Prostate gland (tissue), 2 donors: ENCODE data around the gene HSFX2. TPM values are rescaled to one million over a fixed set of nuclear protein-coding genes. Genes with fewer than 3 reads are reported as not detected.
"Not testable (repeated sequence)": the region's sequence is repeated elsewhere in the genome, so short reads cannot be mapped to it uniquely, and the experiment has no call there.

Source experiments
- DNase-seq: peaks from one replicate; pipeline ENCODE4 v3.0.0-alpha.2; 2019; ENCODE audit warnings: low spot score
- H3K27ac ChIP-seq, 2 donors: fragments of 200-600 bp; sonication (generic); 2 replicates each; pipeline ENCODE4 v1.5.1; 2017 to 2019
- H3K27me3 ChIP-seq: fragments of 200-600 bp; sonication (generic); replicated peaks from 2 replicates; pipeline ENCODE4 v1.5.1; 2019; ENCODE audit not compliant: insufficient read depth
- H3K36me3 ChIP-seq, 2 donors: fragments of 200-600 bp; sonication (generic); 1 replicate in 1 of 2; 2 replicates in 1 of 2; pipeline versions ENCODE4 v1.5.1 to v1.8.1; 2017 to 2019
- H3K4me1 ChIP-seq: fragments of 200-600 bp; sonication (generic); replicated peaks from 2 replicates; pipeline ENCODE4 v1.5.1; 2019
- H3K4me3 ChIP-seq, 2 donors: fragments of 200-600 bp; sonication (generic); 2 replicates each; pipeline ENCODE4 v1.5.1; 2017 to 2019
- H3K9me3 ChIP-seq: fragments of 200-600 bp; sonication (generic); 2 replicates; pipeline ENCODE4 v1.5.1; 2017
- POLR2A ChIP-seq: fragments of 450-650 bp; IDR thresholded peaks from one replicate; pipeline ENCODE4 v1.6.1; 2016; ENCODE audit warnings: antibody characterized with exemption, mild to moderate bottlenecking
- POLR2AphosphoS5 ChIP-seq: sonication (generic); formaldehyde crosslinking; IDR thresholded peaks from one replicate; pipeline ENCODE4 v1.6.1; 2017; ENCODE audit warnings: antibody characterized with exemption
- WGBS: methylation state at CpG from one replicate; pipeline ENCODE4 v1.1.5; 2018; 5-methylcytosine and 5-hydroxymethylcytosine counted together
- intact Hi-C: fragments of 100-400 bp; cut with DNase I; formaldehyde crosslinking; loops from one replicate; pipeline ENCODE4 v1.14.2; 2022
- total RNA-seq, 2 donors: library from RNA; depleted of rRNA; stranded (reverse); fragments of >200 nt; gene quantifications; one replicate each; pipeline ENCODE4 v1.1.0, GENCODE V29; 2016
- TF ChIP-seq, protein P1 (sequence below), 4 experiments: fragments of 200-600 bp in 2 of 4; fragments of 450-650 bp in 2 of 4; sonication (generic) in 2 of 4; IDR thresholded peaks; 1 replicate in 3 of 4; 2 replicates in 1 of 4; pipeline ENCODE4 v1.5.1; 2016 to 2019; ENCODE audit warnings: antibody characterized with exemption in 4 of 4, mild to moderate bottlenecking in 2 of 4, moderate library complexity in 2 of 4

Gene HSFX2
- total RNA-seq, 2 donors from 2014 or later = not detected

DNA sequence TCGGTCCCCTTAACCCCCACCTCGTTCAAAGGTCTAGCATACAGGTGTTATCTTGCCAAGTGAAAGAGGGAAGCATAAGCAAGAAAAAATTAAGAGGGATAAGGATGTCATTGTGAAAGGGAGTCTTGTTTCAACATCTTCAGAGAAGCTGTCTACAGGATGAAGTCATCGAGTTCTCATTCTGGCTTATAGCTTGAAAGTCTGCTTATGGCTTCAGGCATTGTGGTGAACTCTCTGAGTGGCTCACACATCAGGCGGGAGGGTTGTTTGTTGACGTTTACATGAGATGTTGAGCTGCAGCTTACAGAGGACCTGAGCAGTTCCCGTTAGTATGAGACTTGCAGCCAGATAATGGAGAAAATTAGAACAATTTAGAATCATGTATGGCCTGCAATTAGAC is 24.4 kb downstream of the HSFX2 start:
- intact Hi-C loops = no loop called here
- WGBS = 54% methylated on average over 6 of the region's 6 CpGs
- DNase-seq = no peak
- H3K27ac ChIP-seq = no peak overlapping the region
- no peaks in the 10 kb centered on the region for H3K9me3 ChIP-seq
- TF ChIP-seq POLR2A (no peak), POLR2AphosphoS5 (no peak)
- TF ChIP-seq, protein P1, sequence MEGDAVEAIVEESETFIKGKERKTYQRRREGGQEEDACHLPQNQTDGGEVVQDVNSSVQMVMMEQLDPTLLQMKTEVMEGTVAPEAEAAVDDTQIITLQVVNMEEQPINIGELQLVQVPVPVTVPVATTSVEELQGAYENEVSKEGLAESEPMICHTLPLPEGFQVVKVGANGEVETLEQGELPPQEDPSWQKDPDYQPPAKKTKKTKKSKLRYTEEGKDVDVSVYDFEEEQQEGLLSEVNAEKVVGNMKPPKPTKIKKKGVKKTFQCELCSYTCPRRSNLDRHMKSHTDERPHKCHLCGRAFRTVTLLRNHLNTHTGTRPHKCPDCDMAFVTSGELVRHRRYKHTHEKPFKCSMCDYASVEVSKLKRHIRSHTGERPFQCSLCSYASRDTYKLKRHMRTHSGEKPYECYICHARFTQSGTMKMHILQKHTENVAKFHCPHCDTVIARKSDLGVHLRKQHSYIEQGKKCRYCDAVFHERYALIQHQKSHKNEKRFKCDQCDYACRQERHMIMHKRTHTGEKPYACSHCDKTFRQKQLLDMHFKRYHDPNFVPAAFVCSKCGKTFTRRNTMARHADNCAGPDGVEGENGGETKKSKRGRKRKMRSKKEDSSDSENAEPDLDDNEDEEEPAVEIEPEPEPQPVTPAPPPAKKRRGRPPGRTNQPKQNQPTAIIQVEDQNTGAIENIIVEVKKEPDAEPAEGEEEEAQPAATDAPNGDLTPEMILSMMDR (IDR thresholded peaks at IDR 0.05) = no peak
- no peaks in the 10 kb centered on the region for H3K27me3 ChIP-seq
- no peaks in the 10 kb centered on the region for H3K4me1 ChIP-seq
- H3K36me3 ChIP-seq = no peaks in the 10 kb centered on the region
- H3K4me3 ChIP-seq = no peak overlapping the region

DNA sequence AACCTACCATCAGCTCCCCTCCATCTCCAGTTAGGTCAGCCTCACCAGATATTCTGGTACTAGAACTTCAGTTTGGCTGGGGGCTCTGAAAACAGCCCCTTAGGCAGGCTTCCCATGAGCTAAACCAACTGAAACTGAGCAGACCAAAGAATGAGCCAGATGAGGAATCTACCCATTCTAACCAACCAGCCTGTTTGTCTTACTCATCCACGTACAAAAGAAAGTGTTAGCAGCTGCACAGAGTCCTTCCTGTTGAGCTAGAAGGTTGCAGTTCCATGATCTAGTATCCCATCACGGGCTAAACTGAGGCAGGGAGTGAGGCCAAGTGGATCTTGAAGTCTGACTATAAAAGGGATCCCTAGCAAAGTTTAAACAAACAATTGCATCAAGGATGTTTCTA is 25.3 kb downstream of the HSFX2 start:
- WGBS = 67% methylated on average over 2 of the region's 2 CpGs
- H3K27me3 ChIP-seq = no peaks in the 10 kb centered on the region
- H3K36me3 ChIP-seq = no peaks in the 10 kb centered on the region
- H3K4me1 ChIP-seq = no peaks in the 10 kb centered on the region
- TF ChIP-seq POLR2A = no peak
- TF ChIP-seq POLR2AphosphoS5 = no peak
- TF ChIP-seq, protein P1 (IDR thresholded peaks at IDR 0.05) = no peak
- H3K9me3 ChIP-seq = no peaks in the 10 kb centered on the region
- no peak overlapping the region for H3K27ac ChIP-seq
- no peak for DNase-seq
- H3K4me3 ChIP-seq = no peak overlapping the region
- intact Hi-C loops = no loop called here

DNA sequence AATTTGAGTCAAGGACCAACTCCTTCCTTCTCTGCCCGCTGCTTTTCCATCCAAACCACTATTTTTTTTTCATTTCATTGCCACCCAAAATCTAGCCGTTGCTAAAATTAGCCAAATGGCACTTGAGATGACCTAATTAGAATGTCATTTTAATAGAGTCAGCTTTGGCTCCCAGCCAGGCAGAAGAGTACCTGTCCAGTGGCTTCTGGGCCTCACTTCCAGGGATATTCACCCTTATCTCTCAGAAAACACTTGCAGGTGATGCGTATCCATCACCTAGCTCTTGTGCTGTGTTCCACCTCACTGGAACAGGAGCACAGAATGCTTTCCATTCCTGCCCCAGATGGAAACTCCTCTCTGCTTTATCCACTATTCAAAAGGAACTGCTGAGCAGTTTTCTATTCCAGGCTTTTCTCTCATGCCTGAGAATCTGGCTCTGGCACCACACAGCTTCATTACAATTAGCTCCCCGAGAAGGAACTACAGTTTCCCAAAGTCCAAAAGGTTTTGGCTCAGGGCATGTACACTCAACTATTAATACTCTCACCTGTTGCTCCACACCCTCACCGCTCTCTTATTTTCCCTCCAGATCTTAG is 26.3 kb downstream of the HSFX2 start:
- Histone ChIP-seq H3K27ac (no peak overlapping the region), H3K4me3 (no peak overlapping the region), H3K27me3 (no peaks in the 10 kb centered on the region), H3K36me3 (no peaks in the 10 kb centered on the region), H3K9me3 (no peaks in the 10 kb centered on the region), H3K4me1 (no peaks in the 10 kb centered on the region)
- TF ChIP-seq POLR2A (no peak), POLR2AphosphoS5 (no peak)
- TF ChIP-seq, protein P1 (IDR thresholded peaks at IDR 0.05) = no peak
- intact Hi-C loops = no loop called here
- no peak for DNase-seq
- WGBS = 59% methylated on average over 5 of the region's 5 CpGs

DNA sequence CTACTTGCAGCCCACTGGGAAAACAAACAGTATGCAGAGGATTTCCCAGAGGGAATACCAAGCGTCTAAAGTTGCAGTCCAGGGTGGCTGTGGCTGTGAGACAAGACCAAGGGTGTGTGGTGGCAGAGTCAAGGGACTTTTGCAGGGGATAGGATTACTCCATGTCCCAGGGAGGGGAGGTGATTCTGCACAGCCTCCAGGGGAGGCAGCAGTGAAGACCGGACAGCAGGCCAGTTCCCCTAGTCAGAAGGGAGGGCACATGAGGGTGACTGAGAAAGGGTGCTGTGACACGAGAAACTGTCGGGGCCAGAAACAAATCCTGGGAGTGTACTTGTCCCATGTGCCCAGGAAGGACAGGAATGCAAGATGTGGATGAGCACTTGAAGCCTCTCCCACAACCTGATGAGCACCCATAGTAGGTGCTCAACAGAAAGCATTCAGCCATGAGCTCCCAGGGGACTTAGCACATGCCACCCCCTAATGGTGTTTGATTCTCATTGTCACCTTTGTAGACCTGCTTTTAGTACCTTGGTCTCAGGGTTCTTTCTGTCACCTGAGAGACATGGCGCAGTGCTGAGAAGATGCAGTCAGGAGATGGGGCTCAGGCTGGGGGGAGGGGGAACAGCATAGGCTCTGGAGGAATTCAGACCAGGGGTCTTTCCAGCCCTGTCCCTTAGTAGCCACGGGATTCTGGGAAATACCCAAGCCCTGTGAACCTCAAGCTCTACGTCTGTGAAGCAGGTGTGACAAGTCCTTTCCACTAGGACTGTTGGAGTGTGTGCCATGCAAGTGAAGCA is 27.3 kb downstream of the HSFX2 start:
- H3K27me3 ChIP-seq = no peaks in the 10 kb centered on the region
- intact Hi-C loops = no loop called here
- DNase-seq = no peak
- 93% methylated on average over 7 of the region's 7 CpGs for WGBS
- H3K4me3 ChIP-seq = no peak overlapping the region
- no peaks in the 10 kb centered on the region for H3K4me1 ChIP-seq
- TF ChIP-seq POLR2A (no peak), POLR2AphosphoS5 (no peak)
- TF ChIP-seq, protein P1 (IDR thresholded peaks at IDR 0.05) = no peak
- H3K27ac ChIP-seq = no peak overlapping the region
- H3K36me3 ChIP-seq = no peaks in the 10 kb centered on the region
- no peaks in the 10 kb centered on the region for H3K9me3 ChIP-seq

DNA sequence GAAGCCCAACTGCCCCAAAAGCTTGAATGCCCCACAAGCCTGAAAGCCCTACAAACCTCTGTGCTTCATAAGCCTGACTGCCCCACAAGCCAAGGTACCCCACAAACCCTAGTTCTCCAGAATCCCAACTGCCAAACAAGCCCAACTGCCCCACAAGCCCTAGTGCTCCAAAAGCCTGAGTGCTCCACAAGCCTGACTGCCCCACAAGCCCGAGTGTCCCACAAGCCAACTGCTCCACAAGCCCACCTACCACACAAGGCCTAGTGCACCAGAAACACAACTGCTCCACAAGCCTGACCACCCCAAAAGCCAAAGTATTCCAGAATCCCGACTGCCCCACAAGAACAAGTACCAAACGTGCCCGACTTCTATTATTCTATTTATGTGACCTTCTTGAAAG is 31.8 kb downstream of the HSFX2 start:
- 90% methylated on average over 4 of the region's 4 CpGs for WGBS
- no peaks in the 10 kb centered on the region for H3K9me3 ChIP-seq
- DNase-seq = no peak
- no peaks in the 10 kb centered on the region for H3K27me3 ChIP-seq
- no peaks in the 10 kb centered on the region for H3K36me3 ChIP-seq
- H3K4me1 ChIP-seq = no peaks in the 10 kb centered on the region
- intact Hi-C loops = no loop called here
- no peak for TF ChIP-seq POLR2AphosphoS5
- no peak for TF ChIP-seq POLR2A
- H3K4me3 ChIP-seq = no peak overlapping the region
- H3K27ac ChIP-seq = no peak overlapping the region

DNA sequence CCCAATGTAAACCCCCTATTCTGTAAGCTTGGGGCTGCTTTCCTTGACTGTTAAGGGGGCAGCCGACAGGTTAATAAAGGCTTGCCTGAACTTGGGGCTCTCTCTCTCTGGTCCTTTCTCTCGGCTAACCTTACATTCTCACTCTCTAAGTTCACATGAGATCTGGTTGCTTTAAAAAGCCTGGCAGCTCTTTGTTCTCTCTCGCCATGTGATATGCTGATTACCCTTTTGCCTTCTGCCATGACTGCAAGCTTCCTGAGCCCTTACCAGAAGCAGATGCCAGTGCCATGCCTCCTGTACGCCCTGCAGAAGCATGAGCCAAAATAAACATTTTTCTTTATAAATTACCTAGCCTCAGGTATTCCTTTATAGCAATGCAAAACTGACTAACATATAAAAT is 39.9 kb downstream of the HSFX2 start:
- H3K36me3 ChIP-seq, H3K27me3 ChIP-seq, intact Hi-C loops, H3K9me3 ChIP-seq, DNase-seq, H3K27ac ChIP-seq, H3K4me1 ChIP-seq, H3K4me3 ChIP-seq: not testable (repeated sequence)
- no CpG with 5 or more reads among the region's 4 CpGs for WGBS

DNA sequence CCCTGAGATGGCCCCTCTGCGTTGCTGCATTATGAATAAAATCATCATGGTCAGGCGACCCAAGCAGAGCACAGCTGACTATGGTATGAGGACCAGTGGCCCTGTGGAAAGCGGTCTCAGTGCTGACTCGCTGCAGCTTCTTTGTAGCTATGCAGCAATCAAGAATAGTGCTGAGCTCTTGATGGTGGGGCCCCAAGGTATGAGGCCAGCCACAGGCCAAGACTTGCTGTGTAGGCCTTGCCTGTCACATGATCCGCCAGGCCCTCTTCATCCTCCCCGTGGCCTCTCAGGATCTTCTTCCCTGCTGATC is 43.2 kb downstream of the HSFX2 start:
- intact Hi-C loops, H3K27ac ChIP-seq, H3K36me3 ChIP-seq, DNase-seq, H3K4me3 ChIP-seq, H3K4me1 ChIP-seq, H3K27me3 ChIP-seq, H3K9me3 ChIP-seq: not testable (repeated sequence)
- WGBS = no CpG with 5 or more reads among the region's 6 CpGs

DNA sequence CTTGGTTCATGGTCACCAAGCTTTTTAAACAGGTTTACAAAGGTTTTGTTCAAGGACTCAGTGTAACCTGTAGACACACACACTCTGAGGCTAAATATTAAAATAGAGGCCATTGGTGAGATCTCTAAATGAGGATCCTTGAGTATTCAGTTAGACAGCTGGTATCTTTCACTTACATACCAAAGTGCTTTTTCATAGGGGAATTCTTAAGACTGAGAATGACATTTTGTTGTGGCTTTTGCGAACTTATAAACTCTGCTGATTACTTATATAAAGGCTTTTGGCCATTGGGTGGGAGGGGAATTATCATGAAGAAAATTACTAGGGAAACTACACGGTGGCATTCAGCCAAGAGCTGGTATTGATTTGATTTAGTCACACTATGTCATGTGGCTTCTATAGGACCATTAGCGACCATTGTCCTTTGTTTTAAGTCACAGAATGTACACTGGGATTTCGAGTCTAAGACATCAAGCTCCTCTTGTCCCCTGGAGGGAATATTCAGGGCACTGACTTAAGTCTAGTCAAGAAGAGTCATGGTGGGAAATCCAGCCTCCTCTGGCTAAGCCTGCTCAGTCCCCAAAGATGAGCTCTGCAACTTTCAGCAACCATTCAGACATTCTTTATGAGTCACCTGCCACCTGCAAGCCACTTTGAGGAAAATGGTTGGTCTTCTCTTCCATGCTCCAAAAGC is 43.7 kb downstream of the HSFX2 start:
- intact Hi-C loops, DNase-seq, H3K27me3 ChIP-seq, H3K9me3 ChIP-seq, H3K4me3 ChIP-seq, H3K4me1 ChIP-seq, H3K27ac ChIP-seq, H3K36me3 ChIP-seq: not testable (repeated sequence)
- WGBS = no CpG with 5 or more reads among the region's 4 CpGs
